ENCODE results near the gene ZRANB1. TPM values are rescaled to one million over a fixed set of nuclear protein-coding genes. Genes with fewer than 3 reads are reported as not detected.

The ZRANB1 gene
- polyA plus RNA-seq = 10 to 100 TPM in 1 of 4 donors, 1 to 10 TPM in 3; 6.3 to 17.0 (median 8.2) TPM
- long read RNA-seq, donor 1, full-length matches to known transcripts = 2 of 68 reads
- long read RNA-seq, donor 1, partial matches to known transcripts = 22 of 68 reads
- long read RNA-seq, donor 1, other reads (novel, unspliced or antisense) = 44 of 68 reads
- long read RNA-seq, donor 2, partial matches to known transcripts = 6 of 6 reads
- long read RNA-seq, donor 2, other reads (novel, unspliced or antisense) = 0 of 6 reads
- long read RNA-seq, donor 3, full-length matches to known transcripts = 4 of 13 reads
- long read RNA-seq, donor 3, partial matches to known transcripts = 9 of 13 reads
- long read RNA-seq, donor 3, other reads (novel, unspliced or antisense) = 0 of 13 reads
- long read RNA-seq, donor 4, full-length matches to known transcripts = 1 of 1 reads
- long read RNA-seq, donor 4, partial matches to known transcripts = 0 of 1 reads
- long read RNA-seq, donor 4, other reads (novel, unspliced or antisense) = 0 of 1 reads
- long read RNA-seq, donor 5, full-length matches to known transcripts = 2 of 31 reads
- long read RNA-seq, donor 5, partial matches to known transcripts = 29 of 31 reads
- long read RNA-seq, donor 5, other reads (novel, unspliced or antisense) = 0 of 31 reads
- long read RNA-seq, donor 6, full-length matches to known transcripts = 1 of 1 reads
- long read RNA-seq, donor 6, partial matches to known transcripts = 0 of 1 reads
- long read RNA-seq, donor 6, other reads (novel, unspliced or antisense) = 0 of 1 reads
- long read RNA-seq, donor 7 = 0 reads
- long read RNA-seq, donor 8 = 0 reads
- long read RNA-seq, donor 9, full-length matches to known transcripts = 1 of 1 reads
- long read RNA-seq, donor 9, partial matches to known transcripts = 0 of 1 reads
- long read RNA-seq, donor 9, other reads (novel, unspliced or antisense) = 0 of 1 reads
- long read RNA-seq, donor 10, full-length matches to known transcripts = 2 of 2 reads
- long read RNA-seq, donor 10, partial matches to known transcripts = 0 of 2 reads
- long read RNA-seq, donor 10, other reads (novel, unspliced or antisense) = 0 of 2 reads

- no peak for DNase-seq
- H3K27ac ChIP-seq (ENCODE audit: low read depth in 1 of 3, low read length in 2 of 3) = peak within 1 kb of the TSS in 1 of 3 donors; percentile 9
- H3K9me3 ChIP-seq (ENCODE audit: control insufficient read depth in 2 of 2, insufficient read depth in 1 of 2, low read depth in 1 of 2, low read length in 1 of 2) = no peaks in the 10 kb centered on the region
- no peak within 1 kb of the TSS for H3K4me3 ChIP-seq (ENCODE audit: low read depth in 1 of 3, low read length in 3 of 3)
- no peaks in the 10 kb centered on the region for H3K27me3 ChIP-seq (ENCODE audit: control insufficient read depth in 3 of 3, insufficient read depth in 3 of 3, low read length in 3 of 3)
- H3K4me1 ChIP-seq (ENCODE audit: control insufficient read depth in 3 of 3, insufficient read depth in 2 of 3, low read depth in 1 of 3, low read length in 2 of 3) = peaks cover 0 to 5% (median 0%) of the 10 kb centered on the region in 3 donors
- no peak for FAIRE-seq
- WGBS, 3 donors = 70 to 78% (median 76%) methylated on average over 4 of the region's 4 CpGs
- H3K36me3 ChIP-seq (ENCODE audit: control insufficient read depth in 3 of 3, insufficient read depth in 2 of 3, low read depth in 1 of 3, low read length in 3 of 3) = peaks cover 0 to 7% (median 2%) of the 10 kb centered on the region in 3 donors
These were observed at the start of gene ZRANB1 for GRCh38 chr10:124941823-124942222. TSS of gene ZRANB1 (plus strand) at chr10:124942123. CDS start at chr10:124942494, 371 bp downstream.

GRCh38 chr10:124892905-124893304, 49.0 kb upstream of the ZRANB1 start:
- H3K4me1 ChIP-seq (ENCODE audit: control insufficient read depth in 3 of 3, insufficient read depth in 2 of 3, low read depth in 1 of 3, low read length in 2 of 3) = no peaks in the 10 kb centered on the region
- WGBS, 3 donors = 66 to 79% (median 76%) methylated on average over 2 of the region's 2 CpGs
- FAIRE-seq (no peak), DNase-seq (no peak)
- no peak overlapping the region for H3K27ac ChIP-seq (ENCODE audit: low read depth in 1 of 3, low read length in 2 of 3)
- H3K9me3 ChIP-seq (ENCODE audit: control insufficient read depth in 2 of 2, insufficient read depth in 1 of 2, low read depth in 1 of 2, low read length in 1 of 2) = no peaks in the 10 kb centered on the region
- H3K27me3 ChIP-seq (ENCODE audit: control insufficient read depth in 3 of 3, insufficient read depth in 3 of 3, low read length in 3 of 3) = no peaks in the 10 kb centered on the region
- H3K36me3 ChIP-seq (ENCODE audit: control insufficient read depth in 3 of 3, insufficient read depth in 2 of 3, low read depth in 1 of 3, low read length in 3 of 3) = no peaks in the 10 kb centered on the region
- no peak overlapping the region for H3K4me3 ChIP-seq (ENCODE audit: low read depth in 1 of 3, low read length in 3 of 3)

- DNase-seq = no peak
- 88 to 89% (median 89%) methylated on average over 13 of the region's 13 CpGs for WGBS, 3 donors
These were observed 47.2 kb upstream of the ZRANB1 start for GRCh38 chr10:124894569-124895215.

GRCh38 chr10:124896751-124897150, 45.2 kb upstream of the ZRANB1 start:
- H3K9me3 ChIP-seq (ENCODE audit: control insufficient read depth in 2 of 2, insufficient read depth in 1 of 2, low read depth in 1 of 2, low read length in 1 of 2) = no peaks in the 10 kb centered on the region
- H3K27me3 ChIP-seq (ENCODE audit: control insufficient read depth in 3 of 3, insufficient read depth in 3 of 3, low read length in 3 of 3) = no peaks in the 10 kb centered on the region
- no peak overlapping the region for H3K27ac ChIP-seq (ENCODE audit: low read depth in 1 of 3, low read length in 2 of 3)
- DNase-seq (no peak), FAIRE-seq (no peak)
- peaks cover 0 to 6% (median 0%) of the 10 kb centered on the region in 3 donors for H3K4me1 ChIP-seq (ENCODE audit: control insufficient read depth in 3 of 3, insufficient read depth in 2 of 3, low read depth in 1 of 3, low read length in 2 of 3)
- WGBS, 3 donors = 54 to 63% (median 55%) methylated on average over 4 of the region's 4 CpGs
- H3K36me3 ChIP-seq (ENCODE audit: control insufficient read depth in 3 of 3, insufficient read depth in 2 of 3, low read depth in 1 of 3, low read length in 3 of 3) = no peaks in the 10 kb centered on the region
- H3K4me3 ChIP-seq (ENCODE audit: low read depth in 1 of 3, low read length in 3 of 3) = no peak overlapping the region

More at GRCh38 chr10:124894569-124895215, 47.2 kb upstream of the ZRANB1 start:
- H3K4me1 ChIP-seq (ENCODE audit: control insufficient read depth in 3 of 3, insufficient read depth in 2 of 3, low read depth in 1 of 3, low read length in 2 of 3) = peaks cover 0 to 6% (median 0%) of the 10 kb centered on the region in 3 donors
- FAIRE-seq = no peak
- no peak overlapping the region for H3K27ac ChIP-seq (ENCODE audit: low read depth in 1 of 3, low read length in 2 of 3)
- H3K27me3 ChIP-seq (ENCODE audit: control insufficient read depth in 3 of 3, insufficient read depth in 3 of 3, low read length in 3 of 3) = no peaks in the 10 kb centered on the region
- no peak overlapping the region for H3K4me3 ChIP-seq (ENCODE audit: low read depth in 1 of 3, low read length in 3 of 3)
- no peaks in the 10 kb centered on the region for H3K36me3 ChIP-seq (ENCODE audit: control insufficient read depth in 3 of 3, insufficient read depth in 2 of 3, low read depth in 1 of 3, low read length in 3 of 3)
- no peaks in the 10 kb centered on the region for H3K9me3 ChIP-seq (ENCODE audit: control insufficient read depth in 2 of 2, insufficient read depth in 1 of 2, low read depth in 1 of 2, low read length in 1 of 2)

- H3K27ac ChIP-seq (ENCODE audit: low read depth in 1 of 3, low read length in 2 of 3) = no peak overlapping the region
- DNase-seq = peak; percentile 33 to 53
- H3K27me3 ChIP-seq (ENCODE audit: control insufficient read depth in 3 of 3, insufficient read depth in 3 of 3, low read length in 3 of 3) = no peaks in the 10 kb centered on the region
- H3K36me3 ChIP-seq (ENCODE audit: control insufficient read depth in 3 of 3, insufficient read depth in 2 of 3, low read depth in 1 of 3, low read length in 3 of 3) = no peaks in the 10 kb centered on the region
- H3K9me3 ChIP-seq (ENCODE audit: control insufficient read depth in 2 of 2, insufficient read depth in 1 of 2, low read depth in 1 of 2, low read length in 1 of 2) = no peaks in the 10 kb centered on the region
- no peak overlapping the region for H3K4me3 ChIP-seq (ENCODE audit: low read depth in 1 of 3, low read length in 3 of 3)
- peaks cover 0 to 6% (median 0%) of the 10 kb centered on the region in 3 donors for H3K4me1 ChIP-seq (ENCODE audit: control insufficient read depth in 3 of 3, insufficient read depth in 2 of 3, low read depth in 1 of 3, low read length in 2 of 3)
- 21 to 61% (median 28%) methylated on average over 9 of the region's 9 CpGs for WGBS, 3 donors
- FAIRE-seq = no peak
These were observed 43.5 kb upstream of the ZRANB1 start for GRCh38 chr10:124898471-124898870.

DNA sequence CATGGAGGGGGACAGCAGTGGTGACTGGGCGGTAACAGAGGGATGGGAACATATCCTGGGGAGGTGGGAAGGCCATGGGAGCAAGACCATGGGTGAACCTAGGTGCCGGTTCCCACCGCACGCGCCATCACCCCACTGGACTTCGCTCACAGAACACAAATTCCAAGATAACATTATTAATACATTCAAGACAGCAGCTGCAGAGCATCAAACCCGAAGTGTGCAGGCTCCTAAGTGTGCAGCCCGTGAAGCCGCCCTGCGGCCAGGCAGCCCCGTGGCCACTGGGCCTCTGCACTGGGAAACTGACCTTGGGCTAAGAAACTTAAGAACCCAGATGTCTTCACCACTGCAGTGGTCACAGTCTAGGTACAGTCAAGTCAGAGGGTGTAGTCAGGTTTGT, 42.8 kb upstream of the ZRANB1 start:
- no peaks in the 10 kb centered on the region for H3K27me3 ChIP-seq (ENCODE audit: control insufficient read depth in 3 of 3, insufficient read depth in 3 of 3, low read length in 3 of 3)
- no peak for DNase-seq
- H3K4me3 ChIP-seq (ENCODE audit: low read depth in 1 of 3, low read length in 3 of 3) = no peak overlapping the region
- peaks cover 0 to 6% (median 0%) of the 10 kb centered on the region in 3 donors for H3K4me1 ChIP-seq (ENCODE audit: control insufficient read depth in 3 of 3, insufficient read depth in 2 of 3, low read depth in 1 of 3, low read length in 2 of 3)
- FAIRE-seq = no peak
- H3K9me3 ChIP-seq (ENCODE audit: control insufficient read depth in 2 of 2, insufficient read depth in 1 of 2, low read depth in 1 of 2, low read length in 1 of 2) = no peaks in the 10 kb centered on the region
- WGBS, 3 donors = 49 to 77% (median 59%) methylated on average over 11 of the region's 11 CpGs
- H3K36me3 ChIP-seq (ENCODE audit: control insufficient read depth in 3 of 3, insufficient read depth in 2 of 3, low read depth in 1 of 3, low read length in 3 of 3) = no peaks in the 10 kb centered on the region
- H3K27ac ChIP-seq (ENCODE audit: low read depth in 1 of 3, low read length in 2 of 3) = no peak overlapping the region

DNA sequence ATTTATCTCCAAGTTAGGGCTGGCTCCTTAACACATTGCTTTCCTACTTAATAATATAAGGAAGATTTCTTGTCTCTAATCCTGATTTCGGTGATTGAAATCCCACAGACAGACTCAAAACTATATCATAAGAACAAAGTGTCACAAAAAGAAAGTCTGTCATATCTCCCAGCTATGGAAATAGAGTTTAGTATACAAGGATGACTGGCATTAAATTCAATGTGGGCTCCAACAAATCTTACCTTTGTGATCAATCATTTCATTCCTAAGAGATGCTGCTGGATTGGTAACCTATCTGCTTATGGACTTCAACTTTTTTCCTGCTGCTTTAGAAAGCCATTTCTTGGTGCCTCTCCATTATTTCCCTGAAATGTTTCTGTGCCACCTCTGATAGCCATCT, 39.5 kb upstream of the ZRANB1 start:
- H3K9me3 ChIP-seq (ENCODE audit: control insufficient read depth in 2 of 2, insufficient read depth in 1 of 2, low read depth in 1 of 2, low read length in 1 of 2) = no peaks in the 10 kb centered on the region
- H3K36me3 ChIP-seq (ENCODE audit: control insufficient read depth in 3 of 3, insufficient read depth in 2 of 3, low read depth in 1 of 3, low read length in 3 of 3) = no peaks in the 10 kb centered on the region
- H3K27me3 ChIP-seq (ENCODE audit: control insufficient read depth in 3 of 3, insufficient read depth in 3 of 3, low read length in 3 of 3) = no peaks in the 10 kb centered on the region
- H3K27ac ChIP-seq (ENCODE audit: low read depth in 1 of 3, low read length in 2 of 3) = no peak overlapping the region
- DNase-seq (no peak), FAIRE-seq (no peak)
- 83 to 90% (median 86%) methylated on average over 1 of the region's 1 CpG for WGBS, 3 donors
- peaks cover 0 to 6% (median 0%) of the 10 kb centered on the region in 3 donors for H3K4me1 ChIP-seq (ENCODE audit: control insufficient read depth in 3 of 3, insufficient read depth in 2 of 3, low read depth in 1 of 3, low read length in 2 of 3)
- H3K4me3 ChIP-seq (ENCODE audit: low read depth in 1 of 3, low read length in 3 of 3) = no peak overlapping the region

GRCh38 chr10:124903111-124903510, 38.8 kb upstream of the ZRANB1 start:
- WGBS, 3 donors = 33 to 42% (median 36%) methylated on average over 2 of the region's 2 CpGs
- Histone ChIP-seq H3K4me3 (ENCODE audit: low read depth in 1 of 3, low read length in 3 of 3) (no peak overlapping the region), H3K27me3 (ENCODE audit: control insufficient read depth in 3 of 3, insufficient read depth in 3 of 3, low read length in 3 of 3) (no peaks in the 10 kb centered on the region), H3K9me3 (ENCODE audit: control insufficient read depth in 2 of 2, insufficient read depth in 1 of 2, low read depth in 1 of 2, low read length in 1 of 2) (no peaks in the 10 kb centered on the region), H3K27ac (ENCODE audit: low read depth in 1 of 3, low read length in 2 of 3) (no peak overlapping the region), H3K36me3 (ENCODE audit: control insufficient read depth in 3 of 3, insufficient read depth in 2 of 3, low read depth in 1 of 3, low read length in 3 of 3) (no peaks in the 10 kb centered on the region), H3K4me1 (ENCODE audit: control insufficient read depth in 3 of 3, insufficient read depth in 2 of 3, low read depth in 1 of 3, low read length in 2 of 3) (peaks cover 0 to 6% (median 0%) of the 10 kb centered on the region in 3 donors)
- FAIRE-seq (no peak), DNase-seq (no peak)
